ENCODE data around the gene ACAD11.

The ACAD11 gene

DNA sequence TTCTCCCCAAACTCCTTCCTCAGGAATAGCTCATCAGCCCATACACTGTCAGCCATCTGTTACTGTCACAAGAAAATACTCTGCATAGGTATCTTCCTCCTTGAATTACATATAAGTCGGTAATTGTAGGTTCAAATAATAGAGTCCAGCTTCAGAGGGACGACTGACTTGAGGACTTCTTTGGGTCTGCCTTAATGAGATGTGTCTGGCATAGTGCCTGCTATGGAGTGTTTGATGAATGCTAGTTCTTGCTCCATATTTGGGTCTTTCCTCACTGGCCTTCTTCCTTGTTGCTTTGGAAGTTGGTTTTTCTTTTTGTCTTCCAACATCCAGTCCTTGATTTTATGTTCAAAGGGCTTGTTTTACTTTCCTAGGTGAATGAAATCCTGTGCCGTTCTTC, 129.0 kb downstream of the ACAD11 start:
- TF ChIP-seq, protein P1, sequence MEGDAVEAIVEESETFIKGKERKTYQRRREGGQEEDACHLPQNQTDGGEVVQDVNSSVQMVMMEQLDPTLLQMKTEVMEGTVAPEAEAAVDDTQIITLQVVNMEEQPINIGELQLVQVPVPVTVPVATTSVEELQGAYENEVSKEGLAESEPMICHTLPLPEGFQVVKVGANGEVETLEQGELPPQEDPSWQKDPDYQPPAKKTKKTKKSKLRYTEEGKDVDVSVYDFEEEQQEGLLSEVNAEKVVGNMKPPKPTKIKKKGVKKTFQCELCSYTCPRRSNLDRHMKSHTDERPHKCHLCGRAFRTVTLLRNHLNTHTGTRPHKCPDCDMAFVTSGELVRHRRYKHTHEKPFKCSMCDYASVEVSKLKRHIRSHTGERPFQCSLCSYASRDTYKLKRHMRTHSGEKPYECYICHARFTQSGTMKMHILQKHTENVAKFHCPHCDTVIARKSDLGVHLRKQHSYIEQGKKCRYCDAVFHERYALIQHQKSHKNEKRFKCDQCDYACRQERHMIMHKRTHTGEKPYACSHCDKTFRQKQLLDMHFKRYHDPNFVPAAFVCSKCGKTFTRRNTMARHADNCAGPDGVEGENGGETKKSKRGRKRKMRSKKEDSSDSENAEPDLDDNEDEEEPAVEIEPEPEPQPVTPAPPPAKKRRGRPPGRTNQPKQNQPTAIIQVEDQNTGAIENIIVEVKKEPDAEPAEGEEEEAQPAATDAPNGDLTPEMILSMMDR (conservative IDR thresholded peaks at IDR 0.05; ENCODE audit: low read depth, low read length): no peak
- DNase-seq (ENCODE audit: low read depth): no peak

DNA sequence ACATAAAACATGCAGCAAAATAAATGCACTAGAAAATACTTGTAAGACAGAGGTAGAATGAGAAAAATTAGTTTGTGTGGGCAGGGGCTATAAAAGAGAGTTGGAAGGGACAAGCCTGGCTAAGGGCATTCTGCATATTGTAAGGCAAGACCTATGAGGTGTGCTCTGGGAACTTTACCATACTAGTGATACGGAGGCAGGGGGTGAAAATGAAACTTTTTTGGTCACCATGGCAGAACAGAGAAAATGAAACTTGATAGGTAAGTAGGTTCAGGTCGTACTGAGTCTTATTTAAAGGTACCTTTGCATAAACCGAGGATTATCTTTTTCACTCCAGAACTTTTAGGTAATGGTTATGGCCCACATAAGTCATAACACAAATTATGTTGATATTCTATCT, 137.3 kb downstream of the ACAD11 start:
- no peak for DNase-seq (ENCODE audit: low read depth)
- H3K4me3 ChIP-seq (ENCODE audit: low read length): no peak overlapping the region
- TF ChIP-seq, protein P1 (conservative IDR thresholded peaks at IDR 0.05; ENCODE audit: low read depth, low read length): no peak

More for the DNA sequence above, 129.0 kb downstream of the ACAD11 start:
- no peak overlapping the region for H3K4me3 ChIP-seq (ENCODE audit: low read length)

DNA sequence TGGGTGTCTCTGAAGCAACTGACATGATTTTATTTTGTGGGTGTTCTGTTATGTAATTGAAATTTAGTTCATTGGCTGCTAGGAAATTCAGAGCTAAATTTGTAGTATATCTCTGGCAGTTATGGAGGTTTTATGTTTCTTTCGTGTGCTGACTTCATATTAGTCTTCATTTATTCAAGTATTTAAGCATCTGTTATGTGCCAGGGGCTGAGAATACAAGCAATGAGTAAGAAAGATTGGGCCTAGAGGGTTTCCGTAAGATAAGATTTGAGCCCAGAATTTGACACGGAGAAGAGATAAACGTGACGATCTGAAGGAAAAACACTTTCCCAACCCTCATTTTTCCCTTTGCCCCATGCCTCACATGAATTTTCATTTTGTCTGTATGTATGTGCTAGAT, 137.7 kb downstream of the ACAD11 start:
- TF ChIP-seq, protein P1 (conservative IDR thresholded peaks at IDR 0.05; ENCODE audit: low read depth, low read length): no peak
- no peak for DNase-seq (ENCODE audit: low read depth)
- H3K4me3 ChIP-seq (ENCODE audit: low read length): no peak overlapping the region

DNA sequence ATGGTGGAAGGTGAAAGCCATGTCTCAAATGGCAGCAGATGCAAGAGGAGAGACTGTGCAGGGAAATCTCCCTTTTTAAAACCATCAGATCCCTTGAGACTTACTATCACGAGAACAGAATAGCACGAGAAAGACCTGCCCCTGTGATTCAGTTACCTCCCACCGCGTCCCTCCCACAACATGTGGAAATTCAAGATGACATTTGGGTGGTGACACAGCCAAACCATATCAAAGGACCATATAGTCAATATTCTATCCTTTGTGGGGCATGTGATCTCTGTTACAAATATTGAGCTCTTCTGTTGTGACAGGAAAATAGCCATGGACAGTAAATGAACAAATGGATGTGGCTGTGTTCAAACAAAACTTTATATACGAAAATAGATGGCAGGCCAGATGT, 139.7 kb downstream of the ACAD11 start:
- DNase-seq (ENCODE audit: low read depth): no peak
- H3K4me3 ChIP-seq (ENCODE audit: low read length): no peak overlapping the region
- TF ChIP-seq, protein P1 (conservative IDR thresholded peaks at IDR 0.05; ENCODE audit: low read depth, low read length): no peak

DNA sequence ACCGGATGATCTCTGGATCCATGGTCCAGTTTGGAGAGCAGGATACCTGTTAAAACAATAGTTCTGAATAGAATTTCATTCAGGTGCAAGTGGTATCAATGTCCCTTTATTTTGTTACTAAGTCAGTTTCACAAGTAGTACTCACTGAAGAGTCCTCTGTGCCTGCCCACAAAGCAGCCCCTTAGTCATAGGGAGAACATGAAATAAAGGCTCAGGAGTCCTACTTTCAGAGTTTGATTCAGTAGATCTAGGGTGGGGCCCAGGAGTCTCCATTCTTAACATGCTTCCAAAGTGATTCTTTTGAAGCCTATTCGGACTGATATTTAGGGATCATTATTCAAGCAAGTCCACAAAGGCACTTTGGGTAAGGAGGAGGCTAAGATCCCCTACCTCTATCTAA, 142.3 kb downstream of the ACAD11 start:
- no peak for DNase-seq (ENCODE audit: low read depth)
- H3K4me3 ChIP-seq (ENCODE audit: low read length): no peak overlapping the region
- TF ChIP-seq, protein P1 (conservative IDR thresholded peaks at IDR 0.05; ENCODE audit: low read depth, low read length): no peak

DNA sequence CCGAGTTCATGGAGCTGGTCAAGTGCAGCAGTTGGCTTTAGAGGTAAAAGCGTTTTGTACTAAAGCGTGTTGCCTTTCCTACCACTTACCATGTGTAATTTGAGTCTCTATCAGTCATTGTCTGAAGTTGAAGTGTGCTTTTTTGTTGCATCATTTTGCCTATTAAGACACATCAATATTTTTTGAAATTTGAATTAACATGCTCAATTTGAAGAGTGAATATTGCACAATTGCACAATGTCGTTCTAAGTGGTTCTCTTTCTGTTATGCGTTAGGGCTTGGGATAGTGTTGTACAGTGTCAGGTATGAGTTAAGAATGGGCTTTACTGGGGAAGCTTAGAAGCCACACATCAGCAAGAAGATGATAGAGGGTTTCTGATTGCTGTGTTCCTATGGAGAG, 146.6 kb downstream of the ACAD11 start:
- no peak for DNase-seq (ENCODE audit: low read depth)
- H3K4me3 ChIP-seq (ENCODE audit: low read length): no peak overlapping the region
- TF ChIP-seq, protein P1 (conservative IDR thresholded peaks at IDR 0.05; ENCODE audit: low read depth, low read length): no peak

DNA sequence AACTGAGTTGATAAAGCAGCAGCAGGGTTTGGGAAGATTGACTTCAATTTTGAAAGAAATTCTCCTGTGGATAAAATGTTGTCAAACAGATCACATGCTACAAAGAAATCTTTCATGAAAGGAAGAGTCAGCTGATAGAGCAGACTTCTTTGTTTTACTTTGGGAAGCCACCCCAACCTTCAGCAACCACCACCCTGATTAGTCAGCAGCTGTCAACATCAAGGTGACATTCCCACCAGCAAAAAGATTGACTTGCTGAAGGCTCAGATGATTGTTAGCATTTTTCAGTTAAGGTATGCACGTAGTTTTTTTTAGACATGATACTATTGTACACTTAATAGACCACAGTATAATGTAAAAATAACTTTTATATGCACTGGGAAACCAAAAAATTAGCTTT, 150.1 kb downstream of the ACAD11 start:
- TF ChIP-seq, protein P1 (conservative IDR thresholded peaks at IDR 0.05; ENCODE audit: low read depth, low read length): no peak
- no peak overlapping the region for H3K4me3 ChIP-seq (ENCODE audit: low read length)
- no peak for DNase-seq (ENCODE audit: low read depth)

Data from retinal pigment epithelial cell (primary cell).